Cardiac fibroblast (primary cell): ENCODE measurements around the gene ACAP3.

Source experiments
- DNase-seq, 2 donors: peaks; one replicate each; pipeline versions ENCODE4 v3.0.0 to v3.0.0-alpha.2; 2010; ENCODE audit warnings: low read depth in 2 of 2
- H3K4me3 ChIP-seq, 2 donors: replicated peaks in 1 of 2; 1 replicate in 1 of 2; 2 replicates in 1 of 2; pipeline ENCODE4 v1.5.1; 2011; ENCODE audit warnings: low read depth in 2 of 2, low read length in 2 of 2, mild to moderate bottlenecking in 2 of 2, moderate library complexity in 1 of 2
- CTCF ChIP-seq: IDR thresholded peaks from one replicate; pipeline ENCODE4 v1.5.1; 2011; ENCODE audit warnings: low read depth, mild to moderate bottlenecking, low read length, inconsistent platforms

ACAP3 gene

GRCh38 chr1:1260843-1261560, 46.7 kb downstream of the ACAP3 start:
- no peak for DNase-seq
- TF ChIP-seq CTCF, result no peak
- H3K4me3 ChIP-seq, result no peak overlapping the region

- H3K4me3 ChIP-seq, result no peak overlapping the region
- DNase-seq, result no peak
- TF ChIP-seq CTCF, result no peak
Measured at GRCh38 chr1:1259951-1260600, 47.7 kb downstream of the ACAP3 start.

GRCh38 chr1:1259540-1259939, 48.2 kb downstream of the ACAP3 start:
- no peak for DNase-seq
- TF ChIP-seq CTCF, result no peak
- H3K4me3 ChIP-seq, result no peak overlapping the region

GRCh38 chr1:1259119-1259488, 48.6 kb downstream of the ACAP3 start:
- no peak overlapping the region for H3K4me3 ChIP-seq
- TF ChIP-seq CTCF, result no peak
- no peak for DNase-seq

- no peak overlapping the region for H3K4me3 ChIP-seq
- no peak for DNase-seq
- no peak for TF ChIP-seq CTCF
Measured at GRCh38 chr1:1256956-1257871, 50.5 kb downstream of the ACAP3 start.

- no peak for DNase-seq
- TF ChIP-seq CTCF, result no peak
- no peak overlapping the region for H3K4me3 ChIP-seq
Measured at GRCh38 chr1:1255611-1256010, 52.1 kb downstream of the ACAP3 start.
